Stimulated activated CD4-positive, alpha-beta T cell treated with anti-CD3 and anti-CD28 coated beads, Interleukin-12 subunit alpha, Interleukin-12 subunit beta, amount 100 ng/mL, for 24 hours (primary cell): Measurements from ENCODE around the gene IQGAP3.
"Not testable (repeated sequence)": the region's sequence is repeated elsewhere in the genome, so short reads cannot be mapped to it uniquely, and the experiment has no call there.

Source experiments
- DNase-seq, 2 experiments: peaks; one replicate each; pipeline ENCODE4 v3.0.0-alpha.2; 2020; ENCODE audit warnings: low read depth in 2 of 2

IQGAP3 gene

DNA sequence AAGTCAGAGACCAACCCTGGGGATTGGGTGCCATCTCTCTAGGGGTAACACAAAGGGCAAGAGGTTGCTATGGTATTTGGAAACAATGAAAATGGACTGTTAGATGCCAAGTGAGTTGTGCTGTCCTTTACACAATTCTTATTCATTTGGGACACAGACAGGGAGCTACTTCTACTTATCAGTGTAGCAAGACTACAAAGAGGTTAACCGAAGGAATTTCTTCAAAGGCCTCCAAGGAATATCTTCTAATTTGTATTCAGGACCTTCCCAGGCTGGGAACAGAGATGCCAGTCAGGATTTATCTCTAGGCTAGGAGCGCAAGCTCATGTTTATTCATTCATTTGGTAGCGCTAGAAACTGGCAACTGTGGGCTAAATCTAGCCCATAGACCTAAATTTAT lies 21.8 kb upstream of the IQGAP3 start:
- no peak for DNase-seq

DNA sequence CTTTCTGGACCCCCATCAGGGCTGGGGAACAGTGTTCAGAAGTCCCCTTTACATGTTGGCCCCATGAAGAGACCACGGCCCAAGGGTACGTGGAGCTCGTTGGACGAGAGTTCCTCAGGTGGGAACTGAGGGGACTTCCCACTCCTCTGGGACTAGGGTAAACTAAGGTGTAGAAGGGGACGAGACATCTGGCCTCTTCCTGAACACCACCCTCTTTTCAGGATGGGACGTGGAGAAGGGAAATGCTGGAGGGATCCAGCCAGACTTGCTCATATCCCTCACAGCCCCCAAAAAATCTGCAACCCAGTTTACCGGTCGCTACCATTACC lies 21.3 kb upstream of the IQGAP3 start:
- DNase-seq = no peak

DNA sequence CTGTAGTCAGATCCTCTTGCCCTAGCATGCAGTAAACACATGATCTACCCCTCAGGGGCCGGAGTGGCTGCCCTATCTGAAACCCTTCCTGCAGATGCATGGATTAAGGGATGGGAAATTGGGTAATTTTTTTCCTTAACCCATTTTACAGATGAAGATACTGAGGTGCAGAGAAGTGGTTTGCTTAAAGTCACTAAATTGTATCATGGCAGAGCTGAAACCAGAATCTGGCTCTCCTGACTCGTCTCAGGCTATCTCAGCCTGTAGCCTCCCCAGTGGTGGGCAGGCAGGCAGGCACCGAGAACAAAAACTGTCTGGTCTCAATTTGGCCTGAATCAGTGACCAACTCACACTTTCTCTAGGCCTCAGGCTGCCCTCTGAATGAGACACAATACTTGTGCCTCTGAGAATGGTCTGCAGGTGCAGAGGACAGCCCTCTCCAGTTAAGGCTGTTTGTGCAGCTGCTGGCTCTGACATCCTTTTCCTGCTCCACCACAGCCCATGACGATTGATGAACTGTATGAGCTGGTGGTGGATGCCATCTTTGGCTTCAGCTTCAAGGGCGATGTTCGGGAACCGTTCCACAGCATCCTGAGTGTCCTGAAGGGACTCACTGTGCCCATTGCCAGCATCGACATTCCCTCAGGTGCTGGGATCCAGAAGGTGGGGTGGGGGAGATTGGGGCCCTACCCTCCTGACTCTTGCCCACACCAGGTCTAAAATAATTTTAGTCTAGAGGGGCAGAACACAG lies 20.7 kb upstream of the IQGAP3 start:
- no peak for DNase-seq

DNA sequence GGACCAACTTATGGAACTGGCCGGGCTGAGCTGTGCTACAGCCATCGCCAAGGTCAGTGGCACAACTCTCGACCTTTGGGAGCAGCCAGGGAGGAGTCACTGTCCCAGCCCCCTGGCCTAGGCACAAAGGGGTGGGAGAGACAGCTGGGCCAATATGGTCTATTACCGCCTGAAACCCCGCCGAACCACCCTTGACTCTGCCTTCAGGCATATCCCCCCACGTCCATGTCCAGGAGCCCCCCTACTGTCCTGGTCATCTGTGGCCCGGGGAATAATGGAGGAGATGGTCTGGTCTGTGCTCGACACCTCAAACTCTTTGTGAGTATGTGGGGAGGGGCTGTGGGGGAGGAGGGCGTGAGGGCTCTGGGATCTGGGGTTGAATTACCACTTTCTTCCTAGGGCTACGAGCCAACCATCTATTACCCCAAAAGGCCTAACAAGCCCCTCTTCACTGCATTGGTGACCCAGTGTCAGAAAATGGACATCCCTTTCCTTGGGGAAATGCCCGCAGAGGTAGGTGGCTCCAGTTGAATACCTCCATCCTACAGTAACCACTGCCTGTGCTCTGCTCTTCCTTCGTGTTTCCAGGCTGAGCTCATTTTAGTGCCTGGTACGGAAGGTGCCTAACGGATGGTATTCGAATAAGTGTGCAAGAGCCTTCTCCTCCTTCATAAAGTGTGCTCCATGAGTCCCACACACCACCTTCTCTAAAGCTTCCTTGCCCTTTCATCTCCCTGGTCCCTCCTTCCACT lies 20.0 kb upstream of the IQGAP3 start:
- DNase-seq = no peak

DNA sequence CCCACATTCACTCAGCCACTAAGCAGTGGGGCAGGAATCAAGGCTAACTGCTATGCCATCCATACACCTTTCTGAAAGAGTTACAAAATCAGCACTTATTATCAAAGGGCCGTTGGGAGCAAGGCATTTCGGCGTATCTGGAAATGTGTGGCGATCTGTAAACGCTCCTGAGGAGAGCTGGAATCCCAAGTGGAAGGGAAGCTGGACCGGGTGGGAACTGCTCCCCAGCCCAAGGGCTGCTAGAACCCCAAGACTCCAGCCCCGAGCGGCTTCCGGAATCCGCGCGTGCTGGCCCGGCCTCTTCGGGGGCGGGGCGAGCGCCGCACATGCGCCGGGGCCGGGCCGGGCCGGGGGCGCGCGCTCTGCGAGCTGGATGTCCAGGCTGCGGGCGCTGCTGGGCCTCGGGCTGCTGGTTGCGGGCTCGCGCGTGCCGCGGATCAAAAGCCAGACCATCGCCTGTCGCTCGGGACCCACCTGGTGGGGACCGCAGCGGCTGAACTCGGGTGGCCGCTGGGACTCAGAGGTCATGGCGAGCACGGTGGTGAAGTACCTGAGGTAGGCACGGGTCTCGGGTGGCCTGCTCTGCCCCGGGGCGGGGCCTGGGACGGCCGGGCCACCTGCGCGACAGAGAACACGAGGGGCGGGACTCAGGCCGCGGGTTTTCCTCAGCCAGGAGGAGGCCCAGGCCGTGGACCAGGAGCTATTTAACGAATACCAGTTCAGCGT lies 19.2 kb upstream of the IQGAP3 start, which contains the start of gene NAXE:
NAXE (plus strand) TSS at position 345 of the 726 bp plus-strand sequence; CDS start at position 374, 29 bp downstream.
- DNase-seq = peak in 1 of 2 experiments; percentile 63

DNA sequence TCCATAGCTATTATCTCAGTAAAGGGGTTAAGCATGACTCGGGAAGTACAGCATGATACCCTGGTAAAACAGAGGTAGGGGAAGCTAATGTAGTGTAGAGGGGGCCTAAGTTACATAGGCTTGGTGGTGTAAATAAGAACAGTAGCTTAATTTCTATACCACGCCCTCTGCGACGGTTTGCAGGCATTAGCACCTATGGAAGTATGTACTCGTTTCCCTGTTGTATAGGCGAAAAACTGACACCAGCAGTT lies 18.7 kb upstream of the IQGAP3 start:
- DNase-seq = no peak

DNA sequence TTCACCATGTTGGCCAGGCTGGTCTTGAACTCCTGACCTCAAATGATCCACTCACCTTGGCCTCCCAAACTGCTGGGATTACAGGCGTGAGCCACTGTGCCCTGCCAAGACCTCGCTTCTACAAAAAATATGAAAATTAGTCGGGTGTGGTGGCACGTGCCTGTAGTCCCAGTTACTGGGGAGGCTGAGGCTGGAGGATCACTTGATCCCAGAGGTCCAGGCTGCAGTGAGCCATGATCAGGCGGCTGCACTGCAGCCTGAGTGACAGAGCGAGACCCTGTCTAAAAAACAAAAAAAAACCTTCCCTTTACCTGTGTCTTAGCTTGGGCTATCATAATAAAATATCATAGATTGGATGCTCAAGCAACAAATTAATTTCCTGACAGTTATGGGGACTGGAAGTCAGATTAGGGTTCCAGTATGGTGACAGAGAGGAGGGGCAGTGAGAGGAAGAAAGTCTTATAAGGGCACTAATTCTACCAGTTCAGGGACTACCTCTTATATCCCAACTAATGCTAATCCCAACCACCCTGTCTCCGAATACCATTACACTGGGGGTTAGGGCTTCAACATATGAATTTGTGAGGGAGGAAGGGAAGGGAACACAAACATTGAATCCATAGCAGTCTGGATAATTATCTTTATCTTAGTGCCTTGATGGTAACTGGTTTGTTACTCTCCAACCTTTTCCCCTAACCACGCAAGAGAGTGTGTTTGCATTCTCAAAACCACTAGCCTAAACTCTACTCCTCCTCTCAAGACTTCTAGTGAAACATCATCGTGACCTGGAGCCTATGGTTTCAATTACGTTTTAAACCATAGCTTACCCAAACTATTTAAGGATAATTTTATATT lies 18.2 kb upstream of the IQGAP3 start:
- no peak for DNase-seq

DNA sequence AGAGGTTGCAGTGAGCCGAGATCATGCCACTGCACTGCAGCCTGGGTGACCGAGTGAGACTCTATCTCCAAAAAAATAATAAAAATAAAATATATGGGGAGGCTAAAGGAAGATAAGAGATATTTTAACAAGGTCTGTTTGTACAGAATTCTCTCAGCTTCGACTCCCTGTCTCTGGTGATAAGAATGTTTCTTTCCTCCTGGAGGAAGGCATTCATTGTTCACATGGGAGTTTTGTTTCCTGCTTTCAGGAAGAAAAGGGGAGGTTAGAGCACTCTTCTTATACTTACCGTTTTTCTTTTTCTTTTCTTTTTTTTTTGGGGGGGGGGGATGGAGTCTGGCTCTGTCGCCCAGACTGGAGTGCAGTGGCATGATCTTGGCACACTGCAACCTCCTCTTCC lies 17.2 kb upstream of the IQGAP3 start:
- no peak for DNase-seq

DNA sequence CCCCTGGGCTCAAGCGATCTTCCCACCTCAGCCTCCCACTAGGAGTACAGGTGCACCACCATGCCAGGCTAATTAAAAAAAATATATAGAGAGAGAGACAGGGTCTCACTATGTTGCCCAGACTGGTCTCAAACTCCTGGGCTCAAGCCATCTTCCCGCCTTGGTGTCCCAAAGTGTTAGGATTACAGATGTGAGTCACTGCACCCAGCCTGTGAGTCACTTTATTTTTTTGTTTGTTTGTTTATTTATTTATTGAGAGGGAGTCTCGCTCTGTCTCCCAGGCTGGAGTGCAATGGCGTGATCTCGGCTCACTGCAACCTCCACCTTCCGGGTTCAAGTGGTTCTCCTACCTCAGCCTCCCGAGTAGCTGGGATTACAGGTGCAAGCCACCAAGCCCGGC lies 15.6 kb upstream of the IQGAP3 start:
- DNase-seq = not testable (repeated sequence)

DNA sequence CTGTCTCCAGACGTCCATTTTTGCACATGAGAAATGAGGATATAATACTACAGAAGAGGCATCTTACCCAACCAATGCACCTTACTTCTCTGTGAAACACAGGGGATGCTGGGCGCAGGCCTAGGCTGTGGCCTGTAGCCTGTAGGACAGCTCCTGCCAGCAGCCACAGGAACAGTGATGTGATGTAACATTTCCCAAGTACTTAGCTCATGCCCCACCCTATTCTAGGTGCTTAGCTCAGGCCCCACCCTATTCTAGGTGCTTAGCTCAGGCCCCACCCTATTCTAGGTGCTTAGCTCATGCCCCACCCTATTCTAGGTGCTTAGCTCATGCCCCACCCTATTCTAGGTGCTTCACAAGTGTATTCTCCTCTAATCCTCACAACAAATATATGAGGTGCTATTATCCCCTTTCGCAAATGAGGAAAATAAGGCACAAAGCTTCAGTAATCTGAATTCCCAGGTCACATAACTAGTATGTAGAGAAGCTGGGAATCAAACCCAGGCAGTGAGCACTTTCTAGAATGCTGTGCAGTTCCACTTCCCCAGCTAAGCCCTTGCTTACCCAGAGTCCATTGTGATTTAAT lies 14.6 kb upstream of the IQGAP3 start:
- no peak for DNase-seq

DNA sequence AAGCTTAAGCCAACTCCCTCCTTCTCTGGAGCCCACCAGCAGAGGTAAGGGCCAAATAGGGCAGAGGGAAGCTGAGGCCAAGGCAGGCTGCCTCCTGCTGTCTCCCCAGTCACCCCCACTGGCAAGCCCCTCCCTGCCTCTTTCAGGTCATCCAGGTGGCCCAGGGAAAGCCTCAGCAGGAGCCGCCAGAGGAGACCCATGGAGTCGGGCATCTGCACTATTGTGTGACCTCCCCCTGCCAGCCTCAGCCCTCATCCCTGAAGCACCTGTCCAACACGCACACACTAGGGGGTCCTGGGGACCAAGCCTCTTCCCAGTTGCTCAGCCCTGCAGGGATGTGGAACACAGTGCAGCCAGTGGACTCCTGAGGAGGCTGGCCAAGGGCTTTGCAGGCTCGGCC lies 14.0 kb upstream of the IQGAP3 start:
- no peak for DNase-seq

DNA sequence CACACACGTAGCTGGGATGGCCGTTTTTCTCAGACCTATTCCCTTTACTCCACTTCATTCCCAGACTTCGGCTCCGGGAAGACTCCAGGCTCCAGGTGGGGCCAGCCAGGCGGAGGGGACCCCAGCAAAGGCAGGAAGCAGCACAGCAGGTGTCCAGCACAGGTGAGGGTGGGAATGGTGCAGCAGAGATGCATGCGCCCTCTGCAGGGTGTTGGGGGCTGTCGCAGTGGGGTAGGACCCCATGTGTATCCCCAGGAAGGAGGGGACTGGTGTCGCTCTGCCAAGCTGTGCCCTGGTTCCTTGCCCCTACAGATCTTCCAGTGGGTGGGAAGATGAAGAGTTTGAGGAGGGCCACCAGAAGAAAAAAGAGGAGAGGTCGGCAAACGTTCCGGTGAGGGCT lies 12.4 kb upstream of the IQGAP3 start:
- DNase-seq = no peak

DNA sequence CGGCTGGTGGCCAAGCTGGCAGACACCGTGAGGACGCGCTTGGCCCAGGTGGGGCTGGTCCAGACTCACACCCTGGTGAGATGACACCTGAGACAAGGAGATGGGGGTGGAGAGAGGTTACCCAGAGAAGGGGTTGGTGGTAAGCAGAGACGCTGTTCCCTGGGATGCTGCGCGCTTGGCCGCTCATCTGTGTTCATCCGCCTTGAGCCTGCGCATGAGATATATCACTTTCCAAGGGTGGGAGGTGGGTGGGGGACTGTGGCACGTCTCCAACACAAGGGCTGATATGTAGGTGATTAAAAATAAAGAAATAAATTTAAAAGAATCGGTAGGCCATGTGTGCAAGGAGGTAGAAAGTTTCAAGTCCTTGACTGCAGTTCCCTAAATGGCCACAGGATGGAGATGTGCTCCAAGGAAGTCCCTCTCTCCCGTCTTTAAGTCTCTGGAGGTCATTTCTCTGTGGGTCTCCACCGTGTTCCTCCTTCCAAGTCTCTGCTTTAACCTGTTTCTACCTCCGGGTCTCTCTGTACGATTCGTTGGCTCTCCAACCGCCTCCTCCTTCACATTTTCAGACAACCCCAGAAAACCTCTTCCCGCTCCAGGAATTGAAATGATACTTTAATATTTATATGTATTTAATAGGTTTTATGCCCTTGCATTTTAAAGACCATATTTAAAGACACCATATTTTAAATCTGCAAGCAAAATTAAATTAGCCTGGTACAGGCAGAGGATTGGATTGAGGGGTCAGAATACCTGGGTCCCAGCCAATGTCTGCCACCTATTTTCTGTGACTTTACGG lies 11.7 kb upstream of the IQGAP3 start:
- peak in 1 of 2 experiments; percentile 75 for DNase-seq

DNA sequence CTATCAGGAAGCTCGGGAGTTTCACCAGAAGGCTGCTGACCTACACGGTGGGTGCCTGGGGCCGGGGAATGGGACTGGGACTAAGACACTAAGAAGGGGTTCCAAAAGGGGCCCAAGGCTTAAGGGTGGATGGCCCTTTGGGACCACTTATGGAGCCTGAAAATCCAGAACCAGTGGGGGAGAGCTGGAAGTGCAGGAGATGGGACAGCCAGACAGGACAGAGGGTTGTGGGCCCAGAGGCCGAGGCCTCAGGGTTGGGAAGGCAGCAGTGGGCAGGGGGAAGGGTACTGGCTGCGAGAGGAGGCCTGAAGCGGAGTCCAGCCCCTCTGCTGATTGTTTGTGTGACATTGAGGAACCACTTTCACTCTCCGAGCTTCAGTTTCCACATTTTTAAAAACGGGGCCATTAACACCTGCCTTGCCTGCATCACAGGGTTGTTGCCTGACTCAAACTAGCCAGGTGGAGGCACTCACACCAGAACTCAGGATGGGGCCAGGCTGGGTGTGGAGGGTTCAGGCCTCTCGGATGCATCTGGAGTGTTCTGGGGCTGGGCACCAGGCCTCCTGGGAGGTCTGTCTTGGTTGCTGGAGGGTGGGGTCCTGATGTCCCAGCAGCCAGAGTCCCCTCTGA lies 10.1 kb upstream of the IQGAP3 start:
- no peak for DNase-seq

DNA sequence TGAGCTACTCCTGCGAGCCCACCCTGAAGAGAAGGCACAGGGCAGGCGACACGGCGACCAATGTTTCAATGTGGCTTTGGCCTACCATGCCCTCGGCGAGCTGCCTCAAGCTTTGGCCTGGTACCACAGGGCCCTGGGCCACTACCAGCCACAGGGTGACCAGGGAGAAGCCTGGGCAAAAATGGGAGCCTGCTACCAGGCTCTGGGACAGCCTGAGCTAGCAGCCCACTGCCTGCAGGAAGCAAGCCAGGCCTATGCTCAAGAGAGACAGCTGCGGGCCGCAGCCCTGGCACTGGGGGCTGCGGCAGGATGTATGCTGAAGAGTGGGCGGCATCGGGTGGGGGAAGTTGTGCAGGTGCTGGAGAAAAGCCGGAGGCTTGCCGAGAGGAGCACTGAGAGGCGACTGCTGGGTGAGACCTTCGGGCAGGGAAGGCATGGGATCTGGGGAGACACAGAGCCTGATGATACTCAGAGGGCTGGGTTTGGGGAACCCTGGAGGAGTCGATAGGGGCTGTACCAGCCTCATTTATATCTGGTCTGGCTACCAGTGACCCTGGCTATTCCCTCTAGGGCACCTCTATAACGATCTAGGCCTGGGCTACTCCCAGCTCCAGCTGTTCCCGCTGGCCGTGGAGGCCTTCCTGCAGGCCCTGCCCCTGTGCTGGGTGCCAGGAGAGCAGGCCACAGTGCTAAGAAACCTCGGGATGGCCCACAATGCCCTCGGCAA lies 9.5 kb upstream of the IQGAP3 start:
- no peak for DNase-seq

DNA sequence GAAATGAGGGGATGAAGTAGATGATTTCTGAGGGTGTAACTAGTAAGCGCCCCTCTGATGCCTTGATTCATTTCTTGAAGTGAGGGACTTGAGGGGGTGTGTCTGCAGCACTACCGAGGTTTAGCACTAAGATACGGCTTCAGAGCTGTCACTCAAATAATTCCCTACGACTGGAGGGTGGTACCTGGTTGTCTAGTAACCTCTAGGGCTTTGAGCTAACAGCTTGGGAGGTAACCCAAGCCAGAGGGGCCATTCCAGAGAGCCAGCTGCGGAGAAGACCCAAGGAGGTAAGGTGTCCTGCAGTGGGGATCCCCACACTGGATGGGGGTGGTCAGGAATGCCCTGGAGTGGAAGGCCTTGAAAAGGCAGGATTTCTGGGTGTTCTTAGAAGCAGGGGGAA lies 7.1 kb upstream of the IQGAP3 start, which contains the start of gene TTC24:
TTC24 (plus strand) TSS at position 252 of the 400 bp plus-strand sequence. CDS start 1,642 bp downstream, outside the sequence.
- DNase-seq = no peak

DNA sequence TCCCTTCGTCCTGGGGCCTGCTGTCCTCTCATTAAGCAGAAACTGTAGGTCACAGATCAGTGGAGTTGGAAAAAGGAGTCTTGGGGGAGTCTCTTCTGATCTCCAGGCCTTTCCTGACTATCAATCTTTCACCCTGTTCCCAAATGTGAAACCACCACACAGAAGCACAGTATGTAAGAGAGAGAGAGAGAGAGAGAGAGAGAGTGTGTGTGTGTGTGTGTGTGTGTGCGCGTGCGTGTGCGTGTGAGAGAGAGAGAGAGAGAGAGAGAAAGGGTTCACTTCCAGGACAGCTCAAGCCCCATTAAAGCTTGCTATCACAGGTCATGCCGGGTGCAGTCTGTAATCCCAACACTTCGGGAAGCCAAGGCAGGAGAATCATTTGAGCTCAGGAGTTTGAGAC lies 5.7 kb upstream of the IQGAP3 start:
- DNase-seq = no peak

DNA sequence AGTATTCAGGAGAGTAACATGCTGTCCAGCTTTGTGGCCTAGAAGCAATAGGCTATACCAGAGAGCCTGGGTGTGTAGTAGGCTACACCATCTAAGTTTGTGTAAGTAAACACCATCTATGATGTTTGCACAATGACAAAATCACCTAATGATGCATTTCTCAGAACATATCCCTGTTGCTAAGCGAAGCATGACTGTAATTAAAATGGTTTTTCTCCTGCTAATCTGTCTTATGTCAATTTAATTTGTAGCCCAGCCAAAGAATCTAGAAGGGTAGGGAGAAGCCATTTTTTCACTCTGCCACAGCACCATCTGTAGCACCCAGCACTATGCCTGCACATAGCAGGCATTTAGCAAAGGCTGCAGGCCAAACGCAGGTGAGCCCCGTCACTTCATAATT lies 5.2 kb upstream of the IQGAP3 start:
- DNase-seq = no peak

DNA sequence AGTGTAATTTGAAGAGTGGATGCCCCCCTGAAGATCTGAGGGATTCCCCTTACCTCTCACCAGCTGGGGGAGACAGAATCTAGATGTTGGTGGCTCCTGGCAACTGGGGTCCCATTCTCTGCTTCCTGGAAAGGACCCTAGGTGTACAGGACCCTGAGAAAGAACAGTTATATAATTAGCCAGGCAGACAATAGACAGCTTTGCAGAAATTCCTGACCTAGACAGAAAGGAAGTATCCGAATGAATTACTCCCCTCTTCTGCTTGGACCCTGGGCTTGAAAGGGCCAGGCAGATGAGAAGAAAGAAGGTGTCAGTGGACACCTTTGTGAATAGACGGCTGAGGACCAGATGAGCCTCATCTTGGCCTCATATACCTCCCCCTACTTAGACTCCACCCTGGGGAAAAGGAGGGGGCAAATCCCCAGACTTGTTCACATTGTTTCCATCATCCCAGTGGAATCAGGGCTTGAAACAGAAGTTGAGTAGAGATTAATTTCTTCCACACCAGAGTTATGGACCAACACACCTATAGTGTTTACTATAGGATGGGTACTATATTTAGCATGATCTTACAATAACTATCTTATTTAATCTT lies 1.8 kb upstream of the IQGAP3 start:
- no peak for DNase-seq
